IMR-90 (cell line): ENCODE results near the gene ERICH6B. TPM values are rescaled to one million over a fixed set of nuclear protein-coding genes. Genes with fewer than 3 reads are reported as not detected.

Experiments
- ATAC-seq: fragments of 200-7000 bp; cut with Tn5 transposase; 2 replicates; pipeline ENCODE4 v1.9.1; 2020; ENCODE audit warnings: low read depth, mild to moderate bottlenecking, moderate library complexity
- BruUV-seq: library from RNA; stranded (reverse); fragments of 400-500 nt; replicated peaks from 2 replicates; lab custom pipeline; 2021; lab: Mats Ljungman, UMichigan
- CTCF ChIA-PET: fragments of 300-600 bp; formaldehyde crosslinking; extraction: SDS; loops from one replicate; lab custom pipeline; 2021; ENCODE audit warnings: antibody characterized with exemption; lab: Yijun Ruan, JAX
- POLR2A ChIA-PET: fragments of 300-600 bp; sonication (Branson Sonifier 250); formaldehyde crosslinking; loops from one replicate; lab custom pipeline; 2022; ENCODE audit warnings: antibody characterized with exemption; ENCODE audit not compliant: unreplicated experiment; lab: Charles Lee
- DNase-seq: peaks from one replicate; pipeline ENCODE4 v3.0.0; 2013
- H2AFZ ChIP-seq: replicated peaks from 2 replicates; pipeline ENCODE3; 2013; ENCODE audit warnings: low read length, mild to moderate bottlenecking; ENCODE audit not compliant: poor library complexity
- H2AK5ac ChIP-seq: 2 replicates; pipeline ENCODE4 v1.6.1; 2013; ENCODE audit warnings: low read depth, low read length, inconsistent platforms
- H2AK9ac ChIP-seq: replicated peaks from 2 replicates; pipeline ENCODE3; 2013; ENCODE audit warnings: mild to moderate bottlenecking, low read depth, low read length, moderate library complexity; ENCODE audit not compliant: poor library complexity
- H2BK120ac ChIP-seq: 2 replicates; pipeline ENCODE4 v1.6.1; 2013; ENCODE audit warnings: low read depth, low read length, inconsistent platforms
- H2BK15ac ChIP-seq: 3 replicates; pipeline ENCODE4 v1.6.1; 2013; ENCODE audit warnings: low read depth, low read length, inconsistent platforms
- H2BK20ac ChIP-seq: 2 replicates; pipeline ENCODE4 v1.6.1; 2013; ENCODE audit warnings: low read depth, mild to moderate bottlenecking, inconsistent platforms, low read length, moderate library complexity
- H2BK5ac ChIP-seq: 2 replicates; pipeline ENCODE4 v1.6.1; 2013; ENCODE audit warnings: mild to moderate bottlenecking, low read depth, low read length, inconsistent platforms; ENCODE audit not compliant: poor library complexity, severe bottlenecking
- H3K14ac ChIP-seq: replicated peaks from 2 replicates; pipeline ENCODE4 v1.6.1; 2013; ENCODE audit warnings: low read depth, low read length, inconsistent platforms
- H3K18ac ChIP-seq: 2 replicates; pipeline ENCODE4 v1.6.1; 2013; ENCODE audit warnings: low read depth, low read length, control low read depth
- H3K23ac ChIP-seq: 2 replicates; pipeline ENCODE4 v1.6.1; 2013; ENCODE audit warnings: low read depth, low read length, inconsistent platforms
- H3K27ac ChIP-seq: 2 replicates; pipeline ENCODE4 v1.5.1; 2013; ENCODE audit warnings: mild to moderate bottlenecking, control low read depth, low read length; ENCODE audit not compliant: insufficient read depth
- H3K27me3 ChIP-seq: 2 replicates; pipeline ENCODE4 v1.6.1; 2013; ENCODE audit warnings: low read length; ENCODE audit not compliant: control insufficient read depth, insufficient read depth
- H3K36me3 ChIP-seq: 2 replicates; pipeline ENCODE4 v1.6.1; 2013; ENCODE audit warnings: low read length, mixed read lengths; ENCODE audit not compliant: control insufficient read depth, insufficient read depth
- H3K4ac ChIP-seq: 2 replicates; pipeline ENCODE4 v1.6.1; 2013; ENCODE audit warnings: low read depth, low read length, inconsistent platforms
- H3K4me1 ChIP-seq: 2 replicates; pipeline ENCODE4 v1.6.1; 2013; ENCODE audit warnings: low read length, mixed read lengths; ENCODE audit not compliant: control insufficient read depth, insufficient read depth
- H3K4me2 ChIP-seq: 2 replicates; pipeline ENCODE4 v1.6.1; 2013; ENCODE audit warnings: low read depth, mild to moderate bottlenecking, control low read depth, low read length, moderate library complexity
- H3K4me3 ChIP-seq: 2 replicates; pipeline ENCODE4 v1.5.1; 2013; ENCODE audit warnings: low read depth, mild to moderate bottlenecking, control low read depth, low read length, moderate library complexity; ENCODE audit not compliant: insufficient read depth
- H3K56ac ChIP-seq: 2 replicates; pipeline ENCODE4 v1.6.1; 2013; ENCODE audit warnings: low read length, inconsistent platforms; ENCODE audit not compliant: insufficient read depth; ENCODE audit errors: extremely low read depth
- H3K79me1 ChIP-seq, 2 experiments: 2 replicates each; pipeline ENCODE4 v1.6.1; 2013; ENCODE audit warnings: low read length in 2 of 2, inconsistent platforms in 1 of 2, low read depth in 1 of 2
- H3K9ac ChIP-seq: 2 replicates; pipeline ENCODE4 v1.6.1; 2013; ENCODE audit warnings: low read depth, low read length, control low read depth
- H3K9me1 ChIP-seq: 2 replicates; pipeline ENCODE4 v1.6.1; 2013; ENCODE audit warnings: low read length, inconsistent platforms; ENCODE audit not compliant: insufficient read depth
- H3K9me3 ChIP-seq: 2 replicates; pipeline ENCODE4 v1.6.1; 2013; ENCODE audit warnings: low read length; ENCODE audit not compliant: control insufficient read depth, insufficient read depth
- H4K20me1 ChIP-seq: 2 replicates; pipeline ENCODE4 v1.6.1; 2013; ENCODE audit warnings: low read length, inconsistent platforms; ENCODE audit not compliant: insufficient read depth
- H4K5ac ChIP-seq: 2 replicates; pipeline ENCODE4 v1.6.1; 2013; ENCODE audit warnings: mild to moderate bottlenecking, low read depth, low read length, control low read depth
- H4K8ac ChIP-seq, 2 experiments: 2 replicates each; pipeline ENCODE4 v1.6.1; 2013; ENCODE audit warnings: low read depth in 2 of 2, low read length in 2 of 2, control low read depth in 1 of 2, inconsistent platforms in 1 of 2
- H4K91ac ChIP-seq: 2 replicates; pipeline ENCODE4 v1.6.1; 2013; ENCODE audit warnings: low read depth, low read length, inconsistent platforms; ENCODE audit not compliant: insufficient read depth
- CEBPB ChIP-seq: IDR thresholded peaks from 2 replicates; pipeline ENCODE4 v1.6.1; 2012; ENCODE audit warnings: low read depth, low read length, improper control_type of control experiment
- FOS ChIP-seq: fragments of 150-350 bp; IDR thresholded peaks from 2 replicates; pipeline ENCODE4 v1.6.1; 2016; ENCODE audit warnings: low read depth, low read length
- MAZ ChIP-seq: IDR thresholded peaks from 2 replicates; pipeline ENCODE4 v1.6.1; 2012; ENCODE audit warnings: low read depth, mild to moderate bottlenecking, low read length, improper control_type of control experiment, moderate library complexity, borderline replicate concordance
- WGBS, 2 experiments: methylation state at CpG; one replicate each; pipeline versions ENCODE4 v1.1.5 to v1.1.7; 2013; ENCODE audit warnings: missing lambda C conversion rate in 2 of 2; ENCODE audit not compliant: insufficient read length in 1 of 2; ENCODE audit errors: extremely low coverage in 2 of 2; 5-methylcytosine and 5-hydroxymethylcytosine counted together
- dilution Hi-C: fragments of 300-500 bp; cut with HindIII; formaldehyde crosslinking; loops from one replicate; pipeline ENCODE4 v1.14.3; 2018; ENCODE audit warnings: low sequenced_read_pairs; ENCODE audit not compliant: unreplicated experiment
- in situ Hi-C: fragments of 300-500 bp; cut with MboI; formaldehyde crosslinking; loops from 3 replicates; pipeline ENCODE4 v1.14.3; 2019; ENCODE audit warnings: low sequenced_read_pairs, inconsistent platforms, mixed read lengths
- intact Hi-C: fragments of 100-400 bp; cut with micrococcal nuclease; formaldehyde crosslinking; loops from 2 replicates; pipeline ENCODE4 v1.10.0; 2022
- microRNA-seq, 2 experiments: library from miRNA; stranded (forward) in 1 of 2; unstranded in 1 of 2; fragments of 10-50 nt in 1 of 2; fragments of <30 nt in 1 of 2; gene quantifications in 1 of 2; microRNA quantifications in 1 of 2; one replicate each; pipeline versions ENCODE3 to v1.1.0; 2013 to 2020; ENCODE audit not compliant: insufficient read depth in 1 of 2, insufficient read length in 1 of 2, unreplicated experiment in 1 of 2
- polyA plus RNA-seq, 3 experiments: library from polyadenylated mRNA; depleted of rRNA; stranded (reverse); fragments of >200 nt; gene quantifications; 2 replicates each; pipeline ENCODE4 v1.2.3, GENCODE V29; 2012; ENCODE audit warnings: low replicate concordance in 1 of 3
- small RNA-seq, 5 experiments: library from RNA; depleted of rRNA; stranded (forward); fragments of <200 nt; gene quantifications; one replicate each; pipeline ENCODE3, GENCODE V24; 2012
- total RNA-seq: library from RNA; depleted of rRNA; stranded (reverse); fragments of >200 nt; gene quantifications from 2 replicates; pipeline ENCODE4 v1.2.3, GENCODE V29; 2012; rRNA removed

Gene ERICH6B
- total and polyA plus RNA-seq, 2 of the 4 experiments (the other 2 are of a cell fraction) = not detected

DNA sequence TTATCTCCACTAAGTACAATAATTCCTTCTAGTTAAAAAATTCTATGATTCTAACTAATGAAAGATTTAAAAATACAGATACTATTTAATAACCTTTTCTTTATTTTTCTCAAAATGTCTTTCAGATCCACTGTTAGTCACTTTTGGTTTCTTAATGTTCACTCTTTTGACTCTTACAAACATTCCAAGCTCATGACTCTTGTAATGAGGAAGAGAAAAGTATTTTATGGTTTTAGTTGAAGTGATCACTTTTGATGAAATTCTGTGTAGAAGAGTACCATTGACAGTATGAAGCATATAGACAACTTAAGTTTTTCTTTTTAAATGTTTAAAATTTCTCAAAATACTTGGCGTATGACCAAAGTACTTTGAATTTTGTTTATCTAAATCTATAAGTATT lies 123.0 kb downstream of the ERICH6B start:
- dilution Hi-C loops = no loop called here
- Histone ChIP-seq H3K4me3 (no peak overlapping the region), H2BK20ac (no peak overlapping the region), H2AK9ac (no peak overlapping the region), H4K20me1 (no peaks in the 10 kb centered on the region), H3K18ac (no peak overlapping the region), H3K27me3 (no peaks in the 10 kb centered on the region), H3K4me1 (peaks cover 2% of the 10 kb centered on the region; the same call in 1 of the 2 replicates), H3K9me1 (peaks cover 8% of the 10 kb centered on the region), H2BK15ac (no peak overlapping the region), H4K91ac (no peak overlapping the region), H4K5ac (no peak overlapping the region), H3K14ac (no peak overlapping the region), H3K79me1 (peaks cover 0 to 19% of the 10 kb centered on the region in 2 experiments), H3K56ac (no peak overlapping the region), H3K36me3 (peaks cover 34% of the 10 kb centered on the region), H2AK5ac (no peak overlapping the region), H3K9ac (no peak overlapping the region), H2AFZ (no peak overlapping the region), H4K8ac (no peak overlapping the region), H3K27ac (no peak overlapping the region), H3K9me3 (no peaks in the 10 kb centered on the region), H3K23ac (no peak overlapping the region), H3K4me2 (no peak overlapping the region), H2BK5ac (peak overlapping the region; percentile 94), H2BK120ac (no peak overlapping the region), H3K4ac (no peak overlapping the region)
- WGBS, 2 experiments = no CpG with 5 or more reads among the region's 1 CpG
- intact Hi-C loops = loop anchor here (5.0 kb wide), 1 partner anchor 75 kb away; the partner anchor contains the start of gene SLC25A30
- CTCF ChIA-PET = no interaction called here
- no peak for TF ChIP-seq MAZ
- peak; percentile 35; the same call in 1 of the 2 replicates for TF ChIP-seq FOS
- TF ChIP-seq CEBPB = peak; percentile 39; the same call in 1 of the 2 replicates
- ATAC-seq = peak; percentile 93
- POLR2A ChIA-PET = no interaction called here
- peak; percentile 79 for DNase-seq
- in situ Hi-C loops = no loop called here
- BruUV-seq = no TSS peak

Small RNA genes within 50 kb of the gene (microRNA-seq; reads per million reads assigned to microRNA genes)
- not detected for gene RNA5SP27 (ENCODE audit: insufficient read depth, insufficient read length)
- not detected for gene TIMM9P3 (ENCODE audit: insufficient read depth, insufficient read length)

Small RNA genes within 50 kb of the gene (small RNA-seq; reads per million reads assigned to genes)
- 0 reads per million in 5 experiments for gene RNA5SP27
- 0 reads per million in 5 experiments for gene TIMM9P3

Other genes starting within 250 kb of the ERICH6B start
- gene SLC25A30, start 197.4 kb downstream of the ERICH6B start, total RNA-seq = 15.3 and 19.4 TPM in 2 replicates
- gene SLC25A30, start 197.4 kb downstream of the ERICH6B start, polyA plus RNA-seq (2012; rRNA removed) = 8.9 and 9.9 TPM in 2 replicates
- 31.9 and 34.2 TPM in 2 replicates for gene COG3, start 150.8 kb downstream of the ERICH6B start, total RNA-seq
- gene COG3, start 150.8 kb downstream of the ERICH6B start, polyA plus RNA-seq (2012; rRNA removed) = 20.4 and 21.7 TPM in 2 replicates
- not detected in 2 replicates for gene CBY2, start 86.6 kb upstream of the ERICH6B start, total RNA-seq
- gene CBY2, start 86.6 kb upstream of the ERICH6B start, polyA plus RNA-seq (2012; rRNA removed) = not detected in 2 replicates
- not detected in 2 replicates for gene SIAH3, start 236.0 kb upstream of the ERICH6B start, total RNA-seq
- gene SIAH3, start 236.0 kb upstream of the ERICH6B start, polyA plus RNA-seq (2012; rRNA removed) = under 0.01 TPM in 1 of 2 replicates, not detected in the other